Cardiac septum (tissue), 1 donor: Measurements from ENCODE around the gene DNAJC4. TPM values are rescaled to one million over a fixed set of nuclear protein-coding genes. Genes with fewer than 3 reads are reported as not detected.

ENCODE experiments used
- total RNA-seq: library from RNA; stranded (reverse); fragmentation: NEBNext Ultra II Directional; extraction: Animal tissue kit (Norgen Biotek cat#: 25700); gene quantifications from one replicate; pipeline ENCODE4 v1.2.1, GENCODE V29; 2021
- donor health status: DM: no; HTN: no; CAD: no.

DNAJC4 gene
- total RNA-seq, 1 donor from 2014 or later = 51.9 TPM

Other genes with a start within 250 kb of the DNAJC4 start
- gene OTUB1, start 244.1 kb upstream of the DNAJC4 start, total RNA-seq = 48.1 TPM
- gene FLRT1, start 194.6 kb upstream of the DNAJC4 start, total RNA-seq = 1.2 TPM
- gene MACROD1, start 64.4 kb upstream of the DNAJC4 start, total RNA-seq = 86.2 TPM
- 86.0 TPM for gene STIP1, start 44.4 kb upstream of the DNAJC4 start, total RNA-seq
- 7.8 TPM for gene FERMT3, start 23.8 kb upstream of the DNAJC4 start, total RNA-seq
- 49.7 TPM for gene TRPT1, start 4.4 kb upstream of the DNAJC4 start, total RNA-seq
- gene NUDT22, start 4.3 kb upstream of the DNAJC4 start, total RNA-seq = 75.0 TPM
- gene VEGFB, start 4.0 kb downstream of the DNAJC4 start, total RNA-seq = 261 TPM
- 57.8 TPM for gene FKBP2, start 10.5 kb downstream of the DNAJC4 start, total RNA-seq
- gene PPP1R14B, start 16.4 kb downstream of the DNAJC4 start, total RNA-seq = 113 TPM
- gene PLCB3, start 21.0 kb downstream of the DNAJC4 start, total RNA-seq = 9.6 TPM
- gene BAD, start 54.1 kb downstream of the DNAJC4 start, total RNA-seq = 45.9 TPM
- 37.7 TPM for gene GPR137, start 55.3 kb downstream of the DNAJC4 start, total RNA-seq
- not detected for gene KCNK4, start 60.8 kb downstream of the DNAJC4 start, total RNA-seq
- gene CATSPERZ, start 69.8 kb downstream of the DNAJC4 start, total RNA-seq = not detected
- gene ESRRA, start 75.0 kb downstream of the DNAJC4 start, total RNA-seq = 116 TPM
- gene TRMT112, start 87.0 kb downstream of the DNAJC4 start, total RNA-seq = 75.1 TPM
- gene PRDX5, start 87.6 kb downstream of the DNAJC4 start, total RNA-seq = 208 TPM
- gene CCDC88B, start 109.7 kb downstream of the DNAJC4 start, total RNA-seq = 6.3 TPM
- gene RPS6KA4, start 128.6 kb downstream of the DNAJC4 start, total RNA-seq = 15.4 TPM